Measurements from ENCODE around the gene RABGEF1. TPM values are rescaled to one million over a fixed set of nuclear protein-coding genes. Genes with fewer than 3 reads are reported as not detected.
"Not testable (repeated sequence)": the region's sequence is repeated elsewhere in the genome, so short reads cannot be mapped to it uniquely, and the experiment has no call there.

The RABGEF1 gene
- total and polyA plus RNA-seq, 2 donors (not counting 1 experiment from before 2014, with no cell fraction given) = 41.6 to 47.9 TPM

- no peak overlapping the region for H3K27ac ChIP-seq (ENCODE audit: insufficient read depth, low read length)
- no peak overlapping the region for H3K4me3 ChIP-seq (replicated peaks in 1 of 4; ENCODE audit: control extremely low read depth in 1 of 4, insufficient read depth in 1 of 4, low read depth in 3 of 4, low read length in 4 of 4)
- no peak overlapping the region for H2AFZ ChIP-seq (ENCODE audit: low read length)
- peak in 1 of 2 donors; percentile 53 for DNase-seq (ENCODE audit: low read depth in 2 of 2)
- no peaks in the 10 kb centered on the region for H4K20me1 ChIP-seq (ENCODE audit: control insufficient read depth, extremely low read depth, insufficient read depth, low read length)
- H3K9ac ChIP-seq (ENCODE audit: insufficient read depth, low read length) = no peak overlapping the region
- no peak overlapping the region for H3K4me2 ChIP-seq (ENCODE audit: extremely low read depth, insufficient read depth, low read length)
- H3K4me1 ChIP-seq (ENCODE audit: control insufficient read depth, extremely low read depth, insufficient read depth, low read length) = peaks cover 2% of the 10 kb centered on the region
- H3K9me3 ChIP-seq (ENCODE audit: control insufficient read depth, insufficient read depth, low read depth, low read length) = no peaks in the 10 kb centered on the region
- peaks cover 5% of the 10 kb centered on the region for H3K36me3 ChIP-seq (ENCODE audit: control insufficient read depth, insufficient read depth, low read length)
- no peaks in the 10 kb centered on the region for H3K27me3 ChIP-seq (ENCODE audit: control insufficient read depth, insufficient read depth, low read length)
- peaks cover 20% of the 10 kb centered on the region for H3K79me2 ChIP-seq (ENCODE audit: control insufficient read depth, insufficient read depth, low read length)
- TF ChIP-seq CTCF (conservative IDR thresholded peaks at IDR 0.05 in 1 of 2, IDR thresholded peaks at IDR 0.05 in 1 of 2; ENCODE audit: low read depth in 1 of 2, low read length in 2 of 2) = no peak
- TF ChIP-seq EZH2 (IDR thresholded peaks at IDR 0.05; ENCODE audit: low read length, missing control alignments) = no peak
These were observed 39.3 kb downstream of the RABGEF1 start for GRCh38 chr7:66779669-66780409.

GRCh38 chr7:66781408-66782090 lies 41.0 kb downstream of the RABGEF1 start:
- Histone ChIP-seq H3K9me3 (ENCODE audit: control insufficient read depth, insufficient read depth, low read depth, low read length) (no peaks in the 10 kb centered on the region), H3K79me2 (ENCODE audit: control insufficient read depth, insufficient read depth, low read length) (peaks cover 18% of the 10 kb centered on the region), H3K4me1 (ENCODE audit: control insufficient read depth, extremely low read depth, insufficient read depth, low read length) (peaks cover 2% of the 10 kb centered on the region), H4K20me1 (ENCODE audit: control insufficient read depth, extremely low read depth, insufficient read depth, low read length) (no peaks in the 10 kb centered on the region), H3K9ac (ENCODE audit: insufficient read depth, low read length) (no peak overlapping the region), H3K27me3 (ENCODE audit: control insufficient read depth, insufficient read depth, low read length) (no peaks in the 10 kb centered on the region), H3K4me3 (replicated peaks in 1 of 4; ENCODE audit: control extremely low read depth in 1 of 4, insufficient read depth in 1 of 4, low read depth in 3 of 4, low read length in 4 of 4) (no peak overlapping the region), H3K4me2 (ENCODE audit: extremely low read depth, insufficient read depth, low read length) (no peak overlapping the region), H3K27ac (ENCODE audit: insufficient read depth, low read length) (no peak overlapping the region), H3K36me3 (ENCODE audit: control insufficient read depth, insufficient read depth, low read length) (peaks cover 3% of the 10 kb centered on the region), H2AFZ (ENCODE audit: low read length) (no peak overlapping the region)
- DNase-seq (ENCODE audit: low read depth in 2 of 2) = no peak
- no peak for TF ChIP-seq CTCF (conservative IDR thresholded peaks at IDR 0.05 in 1 of 2, IDR thresholded peaks at IDR 0.05 in 1 of 2; ENCODE audit: low read depth in 1 of 2, low read length in 2 of 2)

- not testable (repeated sequence) for H3K9me3 ChIP-seq (ENCODE audit: control insufficient read depth, insufficient read depth, low read depth, low read length); H3K36me3 ChIP-seq (ENCODE audit: control insufficient read depth, insufficient read depth, low read length); H3K4me2 ChIP-seq (ENCODE audit: extremely low read depth, insufficient read depth, low read length); H3K27me3 ChIP-seq (ENCODE audit: control insufficient read depth, insufficient read depth, low read length); H4K20me1 ChIP-seq (ENCODE audit: control insufficient read depth, extremely low read depth, insufficient read depth, low read length); H3K4me1 ChIP-seq (ENCODE audit: control insufficient read depth, extremely low read depth, insufficient read depth, low read length); H2AFZ ChIP-seq (ENCODE audit: low read length); H3K4me3 ChIP-seq (replicated peaks in 1 of 4; ENCODE audit: control extremely low read depth in 1 of 4, insufficient read depth in 1 of 4, low read depth in 3 of 4, low read length in 4 of 4); H3K9ac ChIP-seq (ENCODE audit: insufficient read depth, low read length); H3K27ac ChIP-seq (ENCODE audit: insufficient read depth, low read length)
- peaks cover 15% of the 10 kb centered on the region for H3K79me2 ChIP-seq (ENCODE audit: control insufficient read depth, insufficient read depth, low read length)
- peak in 1 of 2 donors; percentile 41 for DNase-seq (ENCODE audit: low read depth in 2 of 2)
These were observed 42.3 kb downstream of the RABGEF1 start for GRCh38 chr7:66782875-66783274.

DNA sequence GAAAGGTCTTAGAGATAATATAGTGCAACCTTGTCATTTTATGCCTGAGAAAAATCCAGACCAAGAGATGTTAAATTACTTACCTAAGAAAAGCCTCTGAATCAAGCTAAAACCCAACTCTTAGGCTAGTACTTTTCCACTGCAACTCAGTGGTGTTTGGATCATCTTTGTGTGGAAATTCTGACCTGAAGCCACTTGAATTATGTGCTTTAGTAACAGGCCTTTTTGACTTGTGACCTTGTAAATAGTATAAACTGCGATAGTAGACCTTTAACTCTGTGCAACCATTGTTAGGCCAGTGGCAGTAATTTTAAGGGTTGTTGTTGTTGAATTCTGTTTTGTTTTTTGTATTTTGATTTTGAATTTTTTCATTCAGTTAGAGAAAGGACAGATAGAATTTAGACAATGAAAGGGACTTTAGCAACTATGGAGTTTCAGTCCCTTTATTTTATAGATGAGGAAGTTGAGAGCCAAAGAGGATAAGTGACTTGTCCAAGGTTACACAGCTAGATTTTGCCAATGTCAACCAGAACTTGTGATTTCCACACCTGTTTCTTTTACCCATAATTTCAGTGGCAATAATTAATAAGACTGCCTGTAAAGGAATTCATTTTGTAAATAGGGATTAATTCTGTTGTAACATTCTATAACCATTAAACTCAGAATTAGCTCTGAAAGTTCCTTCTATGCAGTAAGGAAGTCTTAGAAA lies 43.5 kb downstream of the RABGEF1 start:
- DNase-seq (ENCODE audit: low read depth in 2 of 2); H3K36me3 ChIP-seq (ENCODE audit: control insufficient read depth, insufficient read depth, low read length); H3K4me3 ChIP-seq (replicated peaks in 1 of 4; ENCODE audit: control extremely low read depth in 1 of 4, insufficient read depth in 1 of 4, low read depth in 3 of 4, low read length in 4 of 4); H3K9ac ChIP-seq (ENCODE audit: insufficient read depth, low read length); H3K27ac ChIP-seq (ENCODE audit: insufficient read depth, low read length); H3K27me3 ChIP-seq (ENCODE audit: control insufficient read depth, insufficient read depth, low read length); H2AFZ ChIP-seq (ENCODE audit: low read length); H4K20me1 ChIP-seq (ENCODE audit: control insufficient read depth, extremely low read depth, insufficient read depth, low read length); H3K4me2 ChIP-seq (ENCODE audit: extremely low read depth, insufficient read depth, low read length); H3K4me1 ChIP-seq (ENCODE audit: control insufficient read depth, extremely low read depth, insufficient read depth, low read length); H3K9me3 ChIP-seq (ENCODE audit: control insufficient read depth, insufficient read depth, low read depth, low read length): not testable (repeated sequence)
- H3K79me2 ChIP-seq (ENCODE audit: control insufficient read depth, insufficient read depth, low read length) = peaks cover 15% of the 10 kb centered on the region
